Prostate gland (tissue), 2 donors: ENCODE data around the gene OTOF. TPM values are rescaled to one million over a fixed set of nuclear protein-coding genes. Genes with fewer than 3 reads are reported as not detected.

Source experiments
- DNase-seq: peaks from one replicate; pipeline ENCODE4 v3.0.0-alpha.2; 2019; ENCODE audit warnings: low spot score
- H3K27ac ChIP-seq, 2 donors: fragments of 200-600 bp; sonication (generic); 2 replicates each; pipeline ENCODE4 v1.5.1; 2017 to 2019
- H3K27me3 ChIP-seq: fragments of 200-600 bp; sonication (generic); replicated peaks from 2 replicates; pipeline ENCODE4 v1.5.1; 2019; ENCODE audit not compliant: insufficient read depth
- H3K36me3 ChIP-seq, 2 donors: fragments of 200-600 bp; sonication (generic); 1 replicate in 1 of 2; 2 replicates in 1 of 2; pipeline versions ENCODE4 v1.5.1 to v1.8.1; 2017 to 2019
- H3K4me1 ChIP-seq: fragments of 200-600 bp; sonication (generic); replicated peaks from 2 replicates; pipeline ENCODE4 v1.5.1; 2019
- H3K4me3 ChIP-seq, 2 donors: fragments of 200-600 bp; sonication (generic); 2 replicates each; pipeline ENCODE4 v1.5.1; 2017 to 2019
- H3K9me3 ChIP-seq: fragments of 200-600 bp; sonication (generic); 2 replicates; pipeline ENCODE4 v1.5.1; 2017
- CTCF ChIP-seq, 4 experiments: fragments of 200-600 bp in 2 of 4; fragments of 450-650 bp in 2 of 4; sonication (generic) in 2 of 4; IDR thresholded peaks; 1 replicate in 3 of 4; 2 replicates in 1 of 4; pipeline ENCODE4 v1.5.1; 2016 to 2019; ENCODE audit warnings: antibody characterized with exemption in 4 of 4, mild to moderate bottlenecking in 2 of 4, moderate library complexity in 2 of 4
- POLR2A ChIP-seq: fragments of 450-650 bp; IDR thresholded peaks from one replicate; pipeline ENCODE4 v1.6.1; 2016; ENCODE audit warnings: antibody characterized with exemption, mild to moderate bottlenecking
- POLR2AphosphoS5 ChIP-seq: sonication (generic); formaldehyde crosslinking; IDR thresholded peaks from one replicate; pipeline ENCODE4 v1.6.1; 2017; ENCODE audit warnings: antibody characterized with exemption
- WGBS: methylation state at CpG from one replicate; pipeline ENCODE4 v1.1.5; 2018; 5-methylcytosine and 5-hydroxymethylcytosine counted together
- intact Hi-C: fragments of 100-400 bp; cut with DNase I; formaldehyde crosslinking; loops from one replicate; pipeline ENCODE4 v1.14.2; 2022
- total RNA-seq, 2 donors: library from RNA; depleted of rRNA; stranded (reverse); fragments of >200 nt; gene quantifications; one replicate each; pipeline ENCODE4 v1.1.0, GENCODE V29; 2016

Gene OTOF
- total RNA-seq, 2 donors from 2014 or later, result 0.68 TPM; not detected in 1

GRCh38 chr2:26511466-26511865, 33.5 kb upstream of the OTOF start:
- no peaks in the 10 kb centered on the region for H3K4me1 ChIP-seq
- TF ChIP-seq POLR2AphosphoS5 (no peak), POLR2A (no peak), CTCF (IDR thresholded peaks at IDR 0.05) (no peak)
- H3K27ac ChIP-seq, result no peak overlapping the region
- no peak for DNase-seq
- no peak overlapping the region for H3K4me3 ChIP-seq
- H3K36me3 ChIP-seq, result no peaks in the 10 kb centered on the region
- no peaks in the 10 kb centered on the region for H3K27me3 ChIP-seq
- no peaks in the 10 kb centered on the region for H3K9me3 ChIP-seq
- intact Hi-C loops, result no loop called here
- WGBS, result 95% methylated on average over 7 of the region's 7 CpGs

GRCh38 chr2:26510344-26510973, 32.5 kb upstream of the OTOF start:
- no peak overlapping the region for H3K27ac ChIP-seq
- no peaks in the 10 kb centered on the region for H3K9me3 ChIP-seq
- intact Hi-C loops, result no loop called here
- no peaks in the 10 kb centered on the region for H3K27me3 ChIP-seq
- DNase-seq, result no peak
- WGBS, result 92% methylated on average over 21 of the region's 21 CpGs
- TF ChIP-seq POLR2AphosphoS5 (no peak), POLR2A (no peak), CTCF (IDR thresholded peaks at IDR 0.05) (no peak)
- H3K4me1 ChIP-seq, result no peaks in the 10 kb centered on the region
- H3K36me3 ChIP-seq, result no peaks in the 10 kb centered on the region
- H3K4me3 ChIP-seq, result no peak overlapping the region

GRCh38 chr2:26509141-26509540, 31.2 kb upstream of the OTOF start:
- no peaks in the 10 kb centered on the region for H3K9me3 ChIP-seq
- H3K4me3 ChIP-seq, result no peak overlapping the region
- no peaks in the 10 kb centered on the region for H3K36me3 ChIP-seq
- TF ChIP-seq CTCF (IDR thresholded peaks at IDR 0.05) (no peak), POLR2AphosphoS5 (no peak), POLR2A (no peak)
- intact Hi-C loops, result no loop called here
- H3K27me3 ChIP-seq, result no peaks in the 10 kb centered on the region
- WGBS, result 82% methylated on average over 6 of the region's 6 CpGs
- DNase-seq, result no peak
- no peaks in the 10 kb centered on the region for H3K4me1 ChIP-seq
- H3K27ac ChIP-seq, result no peak overlapping the region

- TF ChIP-seq POLR2A, result no peak
- no peak for TF ChIP-seq CTCF (IDR thresholded peaks at IDR 0.05)
- TF ChIP-seq POLR2AphosphoS5, result no peak
Observed at GRCh38 chr2:26507932-26508331, 30.0 kb upstream of the OTOF start.

GRCh38 chr2:26507088-26507487, 29.2 kb upstream of the OTOF start:
- DNase-seq, result no peak
- Histone ChIP-seq H3K4me1 (no peaks in the 10 kb centered on the region), H3K27me3 (no peaks in the 10 kb centered on the region), H3K27ac (no peak overlapping the region), H3K36me3 (no peaks in the 10 kb centered on the region), H3K4me3 (no peak overlapping the region), H3K9me3 (no peaks in the 10 kb centered on the region)
- intact Hi-C loops, result no loop called here
- TF ChIP-seq POLR2A (no peak), CTCF (IDR thresholded peaks at IDR 0.05) (no peak), POLR2AphosphoS5 (no peak)

More at GRCh38 chr2:26507932-26508331, 30.0 kb upstream of the OTOF start:
- no peaks in the 10 kb centered on the region for H3K27me3 ChIP-seq
- H3K36me3 ChIP-seq, result no peaks in the 10 kb centered on the region
- H3K9me3 ChIP-seq, result no peaks in the 10 kb centered on the region
- no peak overlapping the region for H3K27ac ChIP-seq
- intact Hi-C loops, result no loop called here
- 85% methylated on average over 5 of the region's 5 CpGs for WGBS
- H3K4me3 ChIP-seq, result no peak overlapping the region
- H3K4me1 ChIP-seq, result no peaks in the 10 kb centered on the region
- no peak for DNase-seq
